Cerebellar cortex (tissue), 1 donor: ENCODE data around the gene ZMYM4.
"Not testable (repeated sequence)": the region's sequence is repeated elsewhere in the genome, so short reads cannot be mapped to it uniquely, and the experiment has no call there.

Experiments
- DNase-seq: peaks from one replicate; pipeline ENCODE4 v3.0.0-alpha.2; 2015; ENCODE audit warnings: low spot score

The ZMYM4 gene

GRCh38 chr1:35454176-35454575 lies 185.7 kb downstream of the ZMYM4 start:
- DNase-seq: no peak

- DNase-seq: no peak
These were observed 186.1 kb downstream of the ZMYM4 start for GRCh38 chr1:35454616-35455015.

DNA sequence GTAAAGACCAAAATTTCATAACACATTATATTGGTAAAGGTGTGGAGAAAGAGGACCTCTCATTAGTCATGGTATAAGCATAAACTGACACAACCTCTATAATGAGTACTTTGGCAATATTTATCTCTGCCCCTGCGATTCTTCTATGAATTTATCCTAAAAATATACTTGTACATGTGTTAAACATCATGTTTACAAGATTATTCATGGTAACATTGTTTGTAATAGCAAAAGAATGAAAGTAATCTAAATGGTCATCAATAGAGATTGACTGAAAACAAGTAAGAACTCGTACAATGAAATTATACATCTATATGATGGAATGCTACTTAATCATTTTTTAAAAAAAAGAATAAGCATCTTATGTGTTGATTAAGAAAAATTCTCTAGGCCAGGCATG lies 192.3 kb downstream of the ZMYM4 start:
- DNase-seq: no peak

- DNase-seq: no peak
These were observed 193.6 kb downstream of the ZMYM4 start for GRCh38 chr1:35461966-35462651.

DNA sequence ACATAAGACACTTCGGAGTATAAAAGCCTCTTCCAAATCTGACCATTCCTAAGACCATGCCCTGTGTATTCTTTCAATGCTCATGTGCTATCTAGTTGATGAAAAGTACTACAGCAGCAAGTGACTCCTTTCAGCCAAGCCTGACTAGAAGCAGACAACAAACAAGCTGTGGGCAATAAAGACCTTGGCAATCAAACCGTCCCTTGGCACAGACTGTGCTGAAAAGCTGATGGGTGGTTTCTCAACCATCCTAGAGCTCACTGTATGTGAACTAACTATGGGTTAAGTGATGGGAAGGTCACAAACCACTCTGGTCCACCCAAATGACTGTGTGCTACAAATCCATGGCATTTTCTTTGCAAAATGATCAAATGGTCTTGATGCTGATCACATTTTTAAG lies 194.7 kb downstream of the ZMYM4 start:
- no peak for DNase-seq

- DNase-seq: not testable (repeated sequence)
These were observed 195.2 kb downstream of the ZMYM4 start for GRCh38 chr1:35463749-35464148.

- DNase-seq: peak; percentile 7
These were observed 197.6 kb downstream of the ZMYM4 start for GRCh38 chr1:35466120-35466519.

DNA sequence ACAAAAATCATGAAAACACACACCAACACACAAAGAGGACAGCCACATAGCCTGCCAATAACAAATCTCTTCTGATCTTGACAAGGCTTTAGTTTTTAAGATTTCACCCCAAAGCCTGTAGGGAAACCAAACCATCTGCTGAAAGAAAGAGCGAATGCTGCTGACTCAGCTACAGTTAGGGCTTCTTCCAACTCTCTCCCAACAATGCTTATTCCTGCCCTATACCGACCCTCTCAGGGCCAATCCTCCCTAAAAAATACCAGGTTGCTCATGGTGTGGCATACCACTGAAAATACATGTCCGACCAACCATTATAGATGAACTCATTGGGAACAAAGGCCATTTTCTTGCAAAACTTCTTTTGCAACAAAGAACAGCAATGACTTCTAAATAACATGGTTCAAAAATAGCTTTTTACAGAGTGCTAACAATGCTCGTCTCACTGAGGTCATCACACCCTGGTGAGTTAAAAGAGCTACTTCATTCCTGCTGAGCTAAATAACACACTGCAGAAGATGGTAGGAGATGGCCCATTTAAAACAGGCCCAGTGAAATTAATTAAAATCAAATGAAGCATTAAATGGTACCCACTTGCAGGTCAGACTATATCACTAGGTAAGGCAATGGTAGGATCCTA lies 202.6 kb downstream of the ZMYM4 start:
- DNase-seq: no peak
